Measurements from ENCODE around the gene TSHR.

The TSHR gene

GRCh38 chr14:81068176-81068782 lies 112.9 kb downstream of the TSHR start:
- TF ChIP-seq RAD21 (IDR thresholded peaks at IDR 0.05; ENCODE audit: low read depth) (no peak), YY1 (IDR thresholded peaks at IDR 0.05; ENCODE audit: low read depth) (no peak), CEBPB (IDR thresholded peaks at IDR 0.05) (no peak), FOXM1 (IDR thresholded peaks at IDR 0.05; ENCODE audit: borderline replicate concordance, low read depth) (no peak), NFIC (IDR thresholded peaks at IDR 0.05) (no peak), MAX (IDR thresholded peaks at IDR 0.05) (no peak), EGR1 (IDR thresholded peaks at IDR 0.05) (no peak), CREB1 (IDR thresholded peaks at IDR 0.05; ENCODE audit: low read depth) (no peak), ZBTB7A (IDR thresholded peaks at IDR 0.05; ENCODE audit: low read depth) (no peak), TEAD4 (IDR thresholded peaks at IDR 0.05) (no peak), TAF1 (IDR thresholded peaks at IDR 0.05; ENCODE audit: low read depth) (no peak), EP300 (IDR thresholded peaks at IDR 0.05; ENCODE audit: borderline replicate concordance) (no peak), USF1 (IDR thresholded peaks at IDR 0.05) (no peak), TCF12 (IDR thresholded peaks at IDR 0.05; ENCODE audit: low read depth) (no peak)
- TF ChIP-seq, protein P1, sequence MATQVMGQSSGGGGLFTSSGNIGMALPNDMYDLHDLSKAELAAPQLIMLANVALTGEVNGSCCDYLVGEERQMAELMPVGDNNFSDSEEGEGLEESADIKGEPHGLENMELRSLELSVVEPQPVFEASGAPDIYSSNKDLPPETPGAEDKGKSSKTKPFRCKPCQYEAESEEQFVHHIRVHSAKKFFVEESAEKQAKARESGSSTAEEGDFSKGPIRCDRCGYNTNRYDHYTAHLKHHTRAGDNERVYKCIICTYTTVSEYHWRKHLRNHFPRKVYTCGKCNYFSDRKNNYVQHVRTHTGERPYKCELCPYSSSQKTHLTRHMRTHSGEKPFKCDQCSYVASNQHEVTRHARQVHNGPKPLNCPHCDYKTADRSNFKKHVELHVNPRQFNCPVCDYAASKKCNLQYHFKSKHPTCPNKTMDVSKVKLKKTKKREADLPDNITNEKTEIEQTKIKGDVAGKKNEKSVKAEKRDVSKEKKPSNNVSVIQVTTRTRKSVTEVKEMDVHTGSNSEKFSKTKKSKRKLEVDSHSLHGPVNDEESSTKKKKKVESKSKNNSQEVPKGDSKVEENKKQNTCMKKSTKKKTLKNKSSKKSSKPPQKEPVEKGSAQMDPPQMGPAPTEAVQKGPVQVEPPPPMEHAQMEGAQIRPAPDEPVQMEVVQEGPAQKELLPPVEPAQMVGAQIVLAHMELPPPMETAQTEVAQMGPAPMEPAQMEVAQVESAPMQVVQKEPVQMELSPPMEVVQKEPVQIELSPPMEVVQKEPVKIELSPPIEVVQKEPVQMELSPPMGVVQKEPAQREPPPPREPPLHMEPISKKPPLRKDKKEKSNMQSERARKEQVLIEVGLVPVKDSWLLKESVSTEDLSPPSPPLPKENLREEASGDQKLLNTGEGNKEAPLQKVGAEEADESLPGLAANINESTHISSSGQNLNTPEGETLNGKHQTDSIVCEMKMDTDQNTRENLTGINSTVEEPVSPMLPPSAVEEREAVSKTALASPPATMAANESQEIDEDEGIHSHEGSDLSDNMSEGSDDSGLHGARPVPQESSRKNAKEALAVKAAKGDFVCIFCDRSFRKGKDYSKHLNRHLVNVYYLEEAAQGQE (IDR thresholded peaks at IDR 0.05; ENCODE audit: low read depth), result no peak

DNA sequence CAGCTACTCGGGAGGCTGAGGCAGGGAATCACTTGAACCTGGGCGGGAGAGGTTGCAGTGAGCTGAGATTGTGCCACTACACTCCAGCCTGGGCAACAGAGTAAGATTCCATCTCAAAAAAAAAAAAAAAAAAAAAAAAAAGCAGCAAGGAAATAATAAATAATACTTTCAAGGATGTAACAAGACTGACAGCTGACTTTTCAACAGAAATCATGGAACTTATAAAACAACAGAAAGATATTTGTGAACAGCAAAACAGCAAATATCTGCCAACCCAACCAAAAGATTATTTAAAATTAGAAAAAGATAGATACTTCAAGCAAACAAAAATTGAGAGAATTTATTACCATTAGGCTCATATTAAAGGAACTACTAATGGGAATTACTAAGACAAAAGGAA lies 115.1 kb downstream of the TSHR start:
- no peak for TF ChIP-seq RAD21 (IDR thresholded peaks at IDR 0.05; ENCODE audit: low read depth)
- no peak for TF ChIP-seq TAF1 (IDR thresholded peaks at IDR 0.05; ENCODE audit: low read depth)
- TF ChIP-seq TCF12 (IDR thresholded peaks at IDR 0.05; ENCODE audit: low read depth), result no peak
- TF ChIP-seq EP300 (IDR thresholded peaks at IDR 0.05; ENCODE audit: borderline replicate concordance), result no peak
- no peak for TF ChIP-seq NFIC (IDR thresholded peaks at IDR 0.05)
- TF ChIP-seq CEBPB (IDR thresholded peaks at IDR 0.05), result no peak
- TF ChIP-seq ZBTB7A (IDR thresholded peaks at IDR 0.05; ENCODE audit: low read depth), result no peak
- no peak for TF ChIP-seq USF1 (IDR thresholded peaks at IDR 0.05)
- TF ChIP-seq FOXM1 (IDR thresholded peaks at IDR 0.05; ENCODE audit: borderline replicate concordance, low read depth), result no peak
- no peak for TF ChIP-seq MAX (IDR thresholded peaks at IDR 0.05)
- TF ChIP-seq, protein P1 (IDR thresholded peaks at IDR 0.05; ENCODE audit: low read depth), result no peak
- TF ChIP-seq CREB1 (IDR thresholded peaks at IDR 0.05; ENCODE audit: low read depth), result no peak
- no peak for TF ChIP-seq TEAD4 (IDR thresholded peaks at IDR 0.05)
- TF ChIP-seq YY1 (IDR thresholded peaks at IDR 0.05; ENCODE audit: low read depth), result no peak
- no peak for TF ChIP-seq EGR1 (IDR thresholded peaks at IDR 0.05)

GRCh38 chr14:81085596-81085995 lies 130.2 kb downstream of the TSHR start:
- TF ChIP-seq FOXM1 (IDR thresholded peaks at IDR 0.05; ENCODE audit: borderline replicate concordance, low read depth), result no peak
- no peak for TF ChIP-seq TEAD4 (IDR thresholded peaks at IDR 0.05)
- TF ChIP-seq TCF12 (IDR thresholded peaks at IDR 0.05; ENCODE audit: low read depth), result no peak
- TF ChIP-seq USF1 (IDR thresholded peaks at IDR 0.05), result no peak
- TF ChIP-seq EGR1 (IDR thresholded peaks at IDR 0.05), result no peak
- TF ChIP-seq YY1 (IDR thresholded peaks at IDR 0.05; ENCODE audit: low read depth), result no peak
- TF ChIP-seq EP300 (IDR thresholded peaks at IDR 0.05; ENCODE audit: borderline replicate concordance), result no peak
- TF ChIP-seq MAX (IDR thresholded peaks at IDR 0.05), result no peak

DNA sequence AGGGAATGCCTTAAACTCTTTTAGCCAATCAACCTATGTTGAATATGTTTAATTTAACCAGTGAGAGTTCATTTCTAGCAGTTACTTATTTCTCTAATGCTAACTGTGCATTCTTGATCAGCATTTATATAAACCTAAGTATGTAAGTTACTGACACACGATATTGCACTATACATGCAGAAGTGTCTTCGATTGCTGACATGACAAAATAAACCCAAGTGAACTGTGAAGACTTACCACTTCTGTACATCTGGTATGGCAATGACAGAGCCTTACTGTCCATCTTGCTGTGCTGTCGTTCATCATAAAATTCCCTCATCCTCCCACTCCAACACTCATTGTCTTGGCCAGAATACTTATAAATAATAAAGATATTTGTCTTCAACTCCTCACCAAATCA lies 131.8 kb downstream of the TSHR start:
- TF ChIP-seq TAF1 (IDR thresholded peaks at IDR 0.05; ENCODE audit: low read depth), result no peak

- TF ChIP-seq YY1 (IDR thresholded peaks at IDR 0.05; ENCODE audit: low read depth), result no peak
- TF ChIP-seq TCF12 (IDR thresholded peaks at IDR 0.05; ENCODE audit: low read depth), result no peak
- TF ChIP-seq TAF1 (IDR thresholded peaks at IDR 0.05; ENCODE audit: low read depth), result no peak
- TF ChIP-seq RAD21 (IDR thresholded peaks at IDR 0.05; ENCODE audit: low read depth), result no peak
- no peak for TF ChIP-seq CEBPB (IDR thresholded peaks at IDR 0.05)
- TF ChIP-seq EGR1 (IDR thresholded peaks at IDR 0.05), result no peak
- TF ChIP-seq, protein P1 (IDR thresholded peaks at IDR 0.05; ENCODE audit: low read depth), result no peak
- TF ChIP-seq NFIC (IDR thresholded peaks at IDR 0.05), result no peak
- TF ChIP-seq USF1 (IDR thresholded peaks at IDR 0.05), result no peak
- no peak for TF ChIP-seq FOXM1 (IDR thresholded peaks at IDR 0.05; ENCODE audit: borderline replicate concordance, low read depth)
- no peak for TF ChIP-seq EP300 (IDR thresholded peaks at IDR 0.05; ENCODE audit: borderline replicate concordance)
- TF ChIP-seq TEAD4 (IDR thresholded peaks at IDR 0.05), result no peak
- no peak for TF ChIP-seq ZBTB7A (IDR thresholded peaks at IDR 0.05; ENCODE audit: low read depth)
- no peak for TF ChIP-seq MAX (IDR thresholded peaks at IDR 0.05)
- no peak for TF ChIP-seq CREB1 (IDR thresholded peaks at IDR 0.05; ENCODE audit: low read depth)
These were observed 135.7 kb downstream of the TSHR start for GRCh38 chr14:81091139-81091538.

Data from Ishikawa (cell line).